GM18951 (cell line): Measurements from ENCODE around the gene MED13L.

Source experiments
- POLR2A ChIP-seq: IDR thresholded peaks from 4 replicates; pipeline ENCODE4 v1.6.1; 2011; ENCODE audit warnings: mild to moderate bottlenecking; ENCODE audit not compliant: insufficient read length, insufficient read depth; ENCODE audit errors: extremely low read depth
- in situ Hi-C: fragments of 300-500 bp; cut with MboI; formaldehyde crosslinking; loops from one replicate; pipeline ENCODE4 v1.12.0; 2022; ENCODE audit warnings: low sequenced_read_pairs, mixed read lengths, inconsistent platforms; ENCODE audit not compliant: unreplicated experiment

Gene MED13L

GRCh38 chr12:115912440-115912839, 365.1 kb downstream of the MED13L start:
- in situ Hi-C loops, result loop anchor here (25.0 kb wide), 2 partner anchors 1275 to 1925 kb away; no protein-coding TSS in a partner anchor
- no peak for TF ChIP-seq POLR2A

GRCh38 chr12:115911360-115911759, 366.1 kb downstream of the MED13L start:
- in situ Hi-C loops, result loop anchor here (25.0 kb wide), 2 partner anchors 1274 to 1924 kb away; no protein-coding TSS in a partner anchor
- no peak for TF ChIP-seq POLR2A

- TF ChIP-seq POLR2A, result no peak
- in situ Hi-C loops, result loop anchor here (25.0 kb wide), 2 partner anchors 1273 to 1923 kb away; no protein-coding TSS in a partner anchor
These were observed 367.4 kb downstream of the MED13L start for GRCh38 chr12:115910057-115910456.
